IMR-90 (cell line): ENCODE measurements around the gene RASGRF1.

ENCODE experiments used
- MXI1 ChIP-seq: IDR thresholded peaks from 2 replicates; pipeline ENCODE4 v1.6.1; 2012; ENCODE audit warnings: low read depth, mild to moderate bottlenecking, low read length, moderate library complexity, borderline replicate concordance
- USF2 ChIP-seq: fragments of 150-350 bp; IDR thresholded peaks from 2 replicates; pipeline ENCODE4 v1.6.1; 2017; ENCODE audit warnings: mild to moderate bottlenecking, antibody characterized with exemption, low read length, low read depth

- TF ChIP-seq MXI1 (no peak), USF2 (no peak)
These were observed 133.0 kb downstream of the RASGRF1 start for GRCh38 chr15:78957416-78958093.
